Neural progenitor cell (in vitro differentiated cells): ENCODE measurements around the gene CORO7. TPM values are rescaled to one million over a fixed set of nuclear protein-coding genes. Genes with fewer than 3 reads are reported as not detected.

Experiments used
- DNase-seq: peaks from one replicate; pipeline ENCODE4 v3.0.0-alpha.2; 2016; ENCODE audit warnings: low spot score
- H2AFZ ChIP-seq: fragments of 200-600 bp; sonication (generic); replicated peaks from 2 replicates; pipeline ENCODE4 v1.6.1; 2016; ENCODE audit warnings: antibody characterized with exemption
- H3F3A ChIP-seq: fragments of 200-600 bp; sonication (generic); 2 replicates; pipeline ENCODE4 v1.6.1; 2016; ENCODE audit warnings: antibody characterized with exemption, low read depth
- H3K27ac ChIP-seq: fragments of 200-600 bp; sonication (generic); 2 replicates; pipeline ENCODE4 v1.5.1; 2016; ENCODE audit warnings: mild to moderate bottlenecking
- H3K27me3 ChIP-seq: fragments of 200-600 bp; sonication (generic); 2 replicates; pipeline ENCODE4 v1.6.1; 2016; ENCODE audit warnings: mild to moderate bottlenecking, moderate library complexity
- H3K36me3 ChIP-seq: fragments of 200-600 bp; sonication (generic); 2 replicates; pipeline ENCODE4 v1.5.1; 2016
- H3K4me1 ChIP-seq: fragments of 200-600 bp; sonication (generic); 2 replicates; pipeline ENCODE4 v1.6.1; 2016; ENCODE audit warnings: mixed run types
- H3K4me2 ChIP-seq: fragments of 200-600 bp; sonication (generic); 2 replicates; pipeline ENCODE4 v1.6.1; 2016
- H3K4me3 ChIP-seq: fragments of 200-600 bp; sonication (generic); 2 replicates; pipeline ENCODE4 v1.5.1; 2016
- H3K79me2 ChIP-seq: fragments of 200-600 bp; sonication (generic); 2 replicates; pipeline ENCODE4 v1.6.1; 2016; ENCODE audit warnings: low read depth
- H3K9ac ChIP-seq: fragments of 200-600 bp; sonication (generic); 2 replicates; pipeline ENCODE4 v1.6.1; 2016
- H3K9me3 ChIP-seq: fragments of 200-600 bp; sonication (generic); 2 replicates; pipeline ENCODE4 v1.5.1; 2016; ENCODE audit warnings: low read depth
- H4K20me1 ChIP-seq: fragments of 200-600 bp; sonication (generic); 2 replicates; pipeline ENCODE4 v1.6.1; 2016; ENCODE audit warnings: low read depth
- H3K27ac Mint-ChIP-seq: 3 replicates; pipeline ENCODE4 v1.8.0; 2021; ENCODE audit warnings: mixed read lengths
- H3K27me3 Mint-ChIP-seq: 2 replicates; pipeline ENCODE4 v1.8.0; 2022; ENCODE audit warnings: low read depth, mild to moderate bottlenecking, inconsistent platforms, moderate library complexity, mixed read lengths; ENCODE audit not compliant: insufficient read depth
- H3K36me3 Mint-ChIP-seq: 3 replicates; pipeline ENCODE4 v1.8.0; 2021; ENCODE audit warnings: mixed read lengths
- H3K4me1 Mint-ChIP-seq: 3 replicates; pipeline ENCODE4 v1.8.0; 2021; ENCODE audit warnings: mixed read lengths
- H3K4me3 Mint-ChIP-seq: 3 replicates; pipeline ENCODE4 v1.8.0; 2021; ENCODE audit warnings: mild to moderate bottlenecking, moderate library complexity, mixed read lengths
- H3K9me3 Mint-ChIP-seq: 3 replicates; pipeline ENCODE4 v1.8.0; 2020; ENCODE audit warnings: mixed read lengths
- CTCF ChIP-seq: fragments of 200-600 bp; sonication (generic); IDR thresholded peaks from 2 replicates; pipeline ENCODE4 v1.5.1; 2017; ENCODE audit warnings: antibody characterized with exemption, mild to moderate bottlenecking
- EZH2 ChIP-seq: fragments of 200-600 bp; sonication (generic); IDR thresholded peaks from 2 replicates; pipeline ENCODE4 v1.6.1; 2017; ENCODE audit warnings: antibody characterized with exemption, mild to moderate bottlenecking, moderate library complexity
- EZH2phosphoT487 ChIP-seq: fragments of 200-600 bp; sonication (generic); IDR thresholded peaks from 2 replicates; pipeline ENCODE4 v1.6.1; 2017; ENCODE audit warnings: antibody characterized with exemption
- total RNA-seq: library from RNA; depleted of rRNA; stranded (reverse); fragments of >200 nt; gene quantifications from 2 replicates; pipeline ENCODE4 v1.2.3, GENCODE V29; 2015; ENCODE audit warnings: low replicate concordance

CORO7 gene
- total RNA-seq, 1 donor from 2014 or later, result 6.8 TPM

- H3K27me3 Mint-ChIP-seq, result peaks cover 11% of the 10 kb centered on the region
- peaks cover 2% of the 10 kb centered on the region for H3K9me3 Mint-ChIP-seq
- Histone ChIP-seq H3F3A (no peaks in the 10 kb centered on the region), H3K36me3 (no peaks in the 10 kb centered on the region), H3K9me3 (no peaks in the 10 kb centered on the region), H3K4me1 (no peaks in the 10 kb centered on the region), H3K9ac (peak overlapping the region; percentile 13), H2AFZ (no peak overlapping the region), H3K4me2 (no peak overlapping the region), H3K27ac (no peak overlapping the region), H4K20me1 (peaks cover 10% of the 10 kb centered on the region), H3K79me2 (peaks cover 20% of the 10 kb centered on the region), H3K27me3 (no peaks in the 10 kb centered on the region), H3K4me3 (no peak overlapping the region)
- no peak overlapping the region for H3K4me3 Mint-ChIP-seq
- DNase-seq, result no peak
- peaks cover 3% of the 10 kb centered on the region for H3K4me1 Mint-ChIP-seq
- no peak for TF ChIP-seq EZH2phosphoT487
- no peak for TF ChIP-seq EZH2
- TF ChIP-seq CTCF, result no peak
- peaks cover 10% of the 10 kb centered on the region for H3K36me3 Mint-ChIP-seq
- no peak overlapping the region for H3K27ac Mint-ChIP-seq
Measured at GRCh38 chr16:4338712-4339299, 77.6 kb downstream of the CORO7 start.

GRCh38 chr16:4338125-4338582, 78.2 kb downstream of the CORO7 start:
- Mint-ChIP-seq H3K4me3 (no peak overlapping the region), H3K36me3 (peaks cover 6% of the 10 kb centered on the region), H3K27me3 (peaks cover 10% of the 10 kb centered on the region), H3K27ac (no peak overlapping the region), H3K9me3 (no peaks in the 10 kb centered on the region), H3K4me1 (peaks cover 3% of the 10 kb centered on the region)
- Histone ChIP-seq H2AFZ (no peak overlapping the region), H3K4me3 (no peak overlapping the region), H3K27me3 (no peaks in the 10 kb centered on the region), H3K9me3 (no peaks in the 10 kb centered on the region), H3K36me3 (no peaks in the 10 kb centered on the region), H3K79me2 (peaks cover 14% of the 10 kb centered on the region), H3K27ac (no peak overlapping the region), H3K4me1 (no peaks in the 10 kb centered on the region), H3K9ac (no peak overlapping the region), H4K20me1 (peaks cover 16% of the 10 kb centered on the region), H3K4me2 (no peak overlapping the region), H3F3A (no peaks in the 10 kb centered on the region)
- DNase-seq, result no peak
- no peak for TF ChIP-seq EZH2phosphoT487
- TF ChIP-seq CTCF, result no peak
- no peak for TF ChIP-seq EZH2

- TF ChIP-seq EZH2phosphoT487 (no peak), CTCF (no peak), EZH2 (no peak)
- Histone ChIP-seq H3K27ac (no peak overlapping the region), H4K20me1 (peaks cover 19% of the 10 kb centered on the region), H3F3A (no peaks in the 10 kb centered on the region), H3K4me1 (no peaks in the 10 kb centered on the region), H3K4me2 (no peak overlapping the region), H3K36me3 (no peaks in the 10 kb centered on the region), H3K79me2 (peaks cover 8% of the 10 kb centered on the region), H3K27me3 (no peaks in the 10 kb centered on the region), H3K9ac (no peak overlapping the region), H3K9me3 (no peaks in the 10 kb centered on the region), H2AFZ (no peak overlapping the region), H3K4me3 (no peak overlapping the region)
- Mint-ChIP-seq H3K27ac (no peak overlapping the region), H3K4me3 (no peak overlapping the region), H3K36me3 (peaks cover 6% of the 10 kb centered on the region), H3K9me3 (no peaks in the 10 kb centered on the region), H3K27me3 (peaks cover 5% of the 10 kb centered on the region), H3K4me1 (peaks cover 3% of the 10 kb centered on the region)
- DNase-seq, result no peak
Measured at GRCh38 chr16:4337540-4338088, 78.8 kb downstream of the CORO7 start.
